ENCODE data around the gene C15orf40.
"Not testable (repeated sequence)": the region's sequence is repeated elsewhere in the genome, so short reads cannot be mapped to it uniquely, and the experiment has no call there.

The C15orf40 gene

DNA sequence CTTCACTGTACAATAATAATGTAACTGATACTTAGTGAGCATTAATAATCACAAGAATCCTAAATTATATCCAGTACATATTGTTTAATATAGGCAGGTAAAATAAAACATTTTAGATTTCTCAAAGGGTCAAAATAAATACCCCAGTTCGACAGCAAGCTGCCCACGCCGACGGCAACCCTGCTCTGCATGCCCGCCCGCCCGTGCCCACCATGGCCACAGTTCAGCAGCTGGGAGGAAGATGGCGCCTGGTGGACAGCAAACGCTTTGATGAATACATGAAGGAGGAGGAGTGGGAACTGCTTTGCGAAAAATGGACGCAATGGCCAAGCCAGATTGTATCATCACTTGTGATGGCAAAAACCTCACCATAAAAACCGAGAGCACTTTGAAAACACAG lies 32.7 kb upstream of the C15orf40 start:
- no peak for DNase-seq (ENCODE audit: low spot score)
- in situ Hi-C loops (cut with MboI; ENCODE audit: low sequenced_read_pairs, unreplicated experiment): no loop called here
- TF ChIP-seq, protein P1, sequence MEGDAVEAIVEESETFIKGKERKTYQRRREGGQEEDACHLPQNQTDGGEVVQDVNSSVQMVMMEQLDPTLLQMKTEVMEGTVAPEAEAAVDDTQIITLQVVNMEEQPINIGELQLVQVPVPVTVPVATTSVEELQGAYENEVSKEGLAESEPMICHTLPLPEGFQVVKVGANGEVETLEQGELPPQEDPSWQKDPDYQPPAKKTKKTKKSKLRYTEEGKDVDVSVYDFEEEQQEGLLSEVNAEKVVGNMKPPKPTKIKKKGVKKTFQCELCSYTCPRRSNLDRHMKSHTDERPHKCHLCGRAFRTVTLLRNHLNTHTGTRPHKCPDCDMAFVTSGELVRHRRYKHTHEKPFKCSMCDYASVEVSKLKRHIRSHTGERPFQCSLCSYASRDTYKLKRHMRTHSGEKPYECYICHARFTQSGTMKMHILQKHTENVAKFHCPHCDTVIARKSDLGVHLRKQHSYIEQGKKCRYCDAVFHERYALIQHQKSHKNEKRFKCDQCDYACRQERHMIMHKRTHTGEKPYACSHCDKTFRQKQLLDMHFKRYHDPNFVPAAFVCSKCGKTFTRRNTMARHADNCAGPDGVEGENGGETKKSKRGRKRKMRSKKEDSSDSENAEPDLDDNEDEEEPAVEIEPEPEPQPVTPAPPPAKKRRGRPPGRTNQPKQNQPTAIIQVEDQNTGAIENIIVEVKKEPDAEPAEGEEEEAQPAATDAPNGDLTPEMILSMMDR (IDR thresholded peaks at IDR 0.05; ENCODE audit: borderline replicate concordance, control extremely low read depth, extremely low read depth, insufficient read depth, missing control alignments): no peak

DNA sequence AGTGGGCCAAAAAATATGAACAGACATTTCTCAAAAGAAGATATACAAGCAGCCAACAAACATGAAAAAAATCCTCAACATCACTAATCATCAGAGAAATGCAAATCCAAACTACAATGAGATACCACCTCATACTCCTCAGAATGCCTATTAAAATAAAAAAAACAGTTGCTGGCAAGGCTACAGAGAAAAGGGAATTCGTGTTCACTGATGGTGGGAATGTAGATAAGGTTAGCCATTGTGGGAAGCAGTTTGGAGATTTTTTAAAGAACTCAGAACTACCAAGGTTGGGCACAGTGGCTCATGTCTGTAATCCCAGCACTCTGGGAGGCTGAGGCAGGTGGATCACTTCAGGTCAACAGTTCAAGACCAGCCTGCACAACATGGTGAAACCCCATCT lies 27.8 kb upstream of the C15orf40 start:
- in situ Hi-C loops (cut with MboI; ENCODE audit: low sequenced_read_pairs, unreplicated experiment): no loop called here
- no peak for DNase-seq (ENCODE audit: low spot score)

DNA sequence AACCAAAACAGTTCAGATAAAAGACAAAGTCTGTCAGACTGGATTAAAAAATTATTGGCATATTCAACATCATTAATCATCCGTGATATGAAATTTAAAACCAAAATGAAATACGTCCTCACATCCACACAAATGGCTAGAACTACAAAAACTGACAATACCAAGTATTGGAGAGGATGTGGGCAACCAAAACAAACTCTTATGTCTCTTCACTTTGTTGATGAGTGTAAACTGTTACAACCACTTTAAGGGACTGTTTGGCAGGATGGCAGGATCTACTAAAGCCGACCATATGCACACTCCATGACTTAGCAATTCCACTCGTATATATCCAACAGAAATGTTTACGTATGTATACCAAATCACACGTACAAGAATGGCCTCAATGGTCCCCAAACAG lies 24.8 kb upstream of the C15orf40 start:
- TF ChIP-seq, protein P1 (IDR thresholded peaks at IDR 0.05; ENCODE audit: borderline replicate concordance, control extremely low read depth, extremely low read depth, insufficient read depth, missing control alignments): no peak
- no peak for DNase-seq (ENCODE audit: low spot score)
- in situ Hi-C loops (cut with MboI; ENCODE audit: low sequenced_read_pairs, unreplicated experiment): no loop called here

More for the DNA sequence above, 27.8 kb upstream of the C15orf40 start:
- TF ChIP-seq, protein P1 (IDR thresholded peaks at IDR 0.05; ENCODE audit: borderline replicate concordance, control extremely low read depth, extremely low read depth, insufficient read depth, missing control alignments): no peak

DNA sequence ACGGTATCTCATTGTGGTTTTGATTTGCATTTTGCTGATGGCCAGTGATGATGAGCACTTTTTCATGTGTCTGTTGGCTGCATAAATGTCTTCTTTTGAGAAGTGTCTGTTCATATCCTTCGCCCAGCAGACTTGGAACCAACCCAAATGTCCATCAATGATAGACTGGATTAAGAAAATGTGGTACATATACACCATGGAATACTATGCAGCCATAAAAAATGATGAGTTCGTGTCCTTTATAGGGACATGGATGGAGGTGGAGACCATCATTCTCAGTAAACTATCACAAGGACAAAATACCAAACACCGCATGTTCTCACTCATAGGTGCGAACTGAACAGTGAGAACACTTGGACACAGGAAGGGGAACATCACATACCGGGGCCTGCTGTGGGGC lies 19.8 kb upstream of the C15orf40 start:
- DNase-seq (ENCODE audit: low spot score); in situ Hi-C loops (cut with MboI; ENCODE audit: low sequenced_read_pairs, unreplicated experiment): not testable (repeated sequence)

DNA sequence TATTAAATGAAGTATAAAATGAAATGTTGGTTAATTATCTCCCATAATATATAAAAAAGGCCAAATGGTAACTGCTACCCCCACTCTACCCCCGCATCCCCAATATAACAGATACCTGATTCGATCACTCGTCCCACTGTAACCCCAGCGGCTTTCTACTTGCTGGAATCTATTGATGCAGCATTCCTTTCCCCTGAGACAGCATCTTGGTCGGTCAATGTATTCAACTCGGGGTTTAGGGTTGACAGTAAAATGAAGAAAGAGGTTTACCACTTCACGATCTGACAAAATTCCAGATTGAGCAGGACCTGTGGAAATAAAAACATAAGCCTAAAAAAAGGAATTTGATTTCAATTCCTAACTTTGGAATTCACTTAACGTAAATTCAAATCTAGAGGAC lies 18.6 kb upstream of the C15orf40 start:
- TF ChIP-seq, protein P1 (IDR thresholded peaks at IDR 0.05; ENCODE audit: borderline replicate concordance, control extremely low read depth, extremely low read depth, insufficient read depth, missing control alignments): no peak
- DNase-seq (ENCODE audit: low spot score): no peak
- in situ Hi-C loops (cut with MboI; ENCODE audit: low sequenced_read_pairs, unreplicated experiment): no loop called here

DNA sequence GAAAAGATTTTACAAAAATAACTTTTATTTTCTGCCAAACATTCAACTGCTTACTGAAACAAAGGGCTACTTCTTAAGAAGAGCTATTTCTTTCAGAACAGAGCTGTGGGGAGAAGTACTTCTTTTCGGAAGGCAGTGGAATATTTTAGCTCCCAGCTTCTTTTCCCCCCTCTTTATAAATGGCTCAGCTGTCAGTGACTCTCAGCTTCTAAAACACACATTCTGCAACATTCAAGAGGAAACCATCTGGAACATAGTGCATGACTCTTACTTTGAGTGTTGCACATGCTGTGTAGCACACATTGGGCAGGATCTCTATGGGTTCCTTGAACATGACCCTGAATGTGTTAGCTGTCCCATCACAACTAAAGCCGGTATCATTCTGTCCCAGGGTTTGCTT lies 7.0 kb upstream of the C15orf40 start:
- no peak for DNase-seq (ENCODE audit: low spot score)
- in situ Hi-C loops (cut with MboI; ENCODE audit: low sequenced_read_pairs, unreplicated experiment): no loop called here
- TF ChIP-seq, protein P1 (IDR thresholded peaks at IDR 0.05; ENCODE audit: borderline replicate concordance, control extremely low read depth, extremely low read depth, insufficient read depth, missing control alignments): no peak

DNA sequence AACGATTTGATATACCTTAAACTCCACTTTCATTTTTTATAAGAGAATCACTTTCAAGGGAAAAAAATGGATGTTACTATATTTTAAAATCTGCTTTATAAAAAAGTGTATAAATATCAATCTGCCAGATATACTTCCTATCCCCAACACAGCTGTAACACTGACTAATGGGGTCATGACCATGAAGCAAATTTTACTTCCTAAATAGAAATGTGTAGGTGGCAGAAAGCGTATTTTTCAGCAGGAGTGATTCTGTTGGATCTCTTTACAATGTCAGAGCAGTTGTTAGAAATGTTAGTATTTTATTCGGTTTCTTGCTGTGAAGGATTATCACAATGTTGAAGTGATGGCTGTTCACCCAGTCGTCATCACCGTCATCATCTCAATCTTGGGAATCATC lies 5.5 kb upstream of the C15orf40 start:
- TF ChIP-seq, protein P1 (IDR thresholded peaks at IDR 0.05; ENCODE audit: borderline replicate concordance, control extremely low read depth, extremely low read depth, insufficient read depth, missing control alignments): no peak
- in situ Hi-C loops (cut with MboI; ENCODE audit: low sequenced_read_pairs, unreplicated experiment): no loop called here

More for the DNA sequence above, 5.5 kb upstream of the C15orf40 start:
- DNase-seq (ENCODE audit: low spot score): no peak

Data from GM13976 (cell line).